ENCODE data around the gene RNF169. TPM values are rescaled to one million over a fixed set of nuclear protein-coding genes. Genes with fewer than 3 reads are reported as not detected.

Gene RNF169
- polyA plus RNA-seq, 1 donor from 2014 or later = 1.1 TPM

Other genes with a start within 250 kb of the RNF169 start
- 14.0 TPM for gene POLD3, start 156.3 kb upstream of the RNF169 start, polyA plus RNA-seq
- gene CHRDL2, start 17.4 kb upstream of the RNF169 start, polyA plus RNA-seq = not detected
- gene XRRA1, start 200.2 kb downstream of the RNF169 start, polyA plus RNA-seq = 4.8 TPM
- 322 TPM for gene SPCS2, start 200.4 kb downstream of the RNF169 start, polyA plus RNA-seq
- 0.89 TPM for gene NEU3, start 240.1 kb downstream of the RNF169 start, polyA plus RNA-seq

Measured in IgD-negative memory B cell (primary cell).